ENCODE results near the gene NBPF11.
A peak's percentile ranks its signal among the peaks of the same experiment; 100 is the strongest.
"Not testable (repeated sequence)": the region's sequence is repeated elsewhere in the genome, so short reads cannot be mapped to it uniquely, and the experiment has no call there.

Gene NBPF11

DNA sequence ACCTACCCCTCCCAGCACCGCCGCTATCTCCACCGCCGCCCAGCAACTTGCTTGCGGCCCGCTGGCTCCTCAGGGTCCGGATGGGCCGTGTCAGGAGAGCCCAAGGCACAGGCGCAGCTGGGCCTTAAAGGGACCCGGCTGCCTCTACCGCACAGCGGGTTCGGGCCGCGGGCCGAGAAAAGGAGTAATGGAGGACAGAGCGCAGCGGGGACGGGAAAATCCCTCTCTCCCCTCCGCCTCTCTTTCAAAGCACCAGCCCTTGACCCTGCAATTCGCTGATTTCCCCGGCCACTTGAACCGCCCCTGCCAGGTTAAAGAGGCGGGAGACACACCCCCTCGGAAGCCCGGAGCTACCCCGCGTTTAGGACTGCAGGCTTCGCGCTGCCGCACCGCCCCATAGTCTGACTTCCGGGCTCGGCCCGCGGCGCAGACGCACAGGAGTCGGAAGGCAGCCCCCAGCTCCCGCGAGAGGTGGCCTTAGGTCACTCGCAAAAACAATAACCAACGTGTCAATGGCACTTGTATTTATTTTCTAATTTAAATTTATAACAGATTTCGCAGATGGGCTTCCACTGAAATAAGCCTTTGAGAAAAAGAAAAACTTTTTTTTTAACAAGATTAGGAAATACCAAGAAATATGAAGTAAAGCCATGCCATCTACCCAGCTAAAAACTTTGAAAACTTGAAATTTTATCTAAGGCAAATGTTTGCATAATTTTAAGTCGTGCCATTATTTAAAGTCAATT lies at the start of gene NBPF11:
Gene NBPF11 (minus strand): TSS at position 371 of the 746 bp plus-strand sequence. CDS start 25,278 bp downstream, outside the sequence.
- not testable (repeated sequence) for H4K20me1 ChIP-seq (ENCODE audit: low read depth, low read length); H3K27me3 ChIP-seq (ENCODE audit: low read length); H3K9me3 ChIP-seq (ENCODE audit: insufficient read depth, low read length); H3K36me3 ChIP-seq (ENCODE audit: low read length); H3K79me2 ChIP-seq (ENCODE audit: insufficient read depth, low read length); H3K9me2 ChIP-seq (replicated peaks; ENCODE audit: insufficient read depth, low read length); H3F3A ChIP-seq (ENCODE audit: insufficient read depth)
- Histone ChIP-seq H3K4me3 (ENCODE audit: insufficient read depth, low read length, poor library complexity, severe bottlenecking) (peak within 1 kb of the TSS; percentile 74), H3K27ac (ENCODE audit: low read depth, low read length) (peak within 1 kb of the TSS; percentile 60), H3K4me2 (ENCODE audit: low read depth, low read length, poor library complexity, severe bottlenecking) (peak within 1 kb of the TSS; percentile 70), H2AFZ (ENCODE audit: low read depth, low read length, severe bottlenecking) (peak within 1 kb of the TSS; percentile 48), H3K9ac (ENCODE audit: low read length) (peak within 1 kb of the TSS; percentile 71)

DNA sequence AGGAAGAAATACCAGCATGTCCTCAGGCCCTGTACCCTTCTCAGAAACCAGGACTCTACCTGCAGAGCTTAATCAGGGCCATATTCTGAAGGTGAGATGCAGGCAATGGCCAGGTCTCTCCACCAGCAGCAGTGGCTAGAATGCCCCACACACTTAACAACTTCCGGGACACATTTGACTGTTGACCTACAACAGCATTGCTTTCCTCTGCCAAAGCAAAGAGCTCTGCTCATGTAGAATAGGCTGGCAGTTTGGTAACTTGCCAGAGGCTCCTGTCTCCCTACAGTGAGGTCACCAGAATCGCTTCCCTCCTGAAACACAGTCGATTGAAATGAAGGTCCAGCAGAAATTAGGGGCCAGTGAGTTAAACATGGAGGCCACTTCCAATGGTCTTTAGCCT lies 45.3 kb upstream of the NBPF11 start:
- not testable (repeated sequence) for H4K20me1 ChIP-seq (ENCODE audit: low read depth, low read length); H3K9ac ChIP-seq (ENCODE audit: low read length); H3K27ac ChIP-seq (ENCODE audit: low read depth, low read length); H3K4me3 ChIP-seq (ENCODE audit: insufficient read depth, low read length, poor library complexity, severe bottlenecking); H3F3A ChIP-seq (ENCODE audit: insufficient read depth); H3K9me2 ChIP-seq (replicated peaks; ENCODE audit: insufficient read depth, low read length); H2AFZ ChIP-seq (ENCODE audit: low read depth, low read length, severe bottlenecking); H3K36me3 ChIP-seq (ENCODE audit: low read length); H3K27me3 ChIP-seq (ENCODE audit: low read length); H3K4me2 ChIP-seq (ENCODE audit: low read depth, low read length, poor library complexity, severe bottlenecking); H3K9me3 ChIP-seq (ENCODE audit: insufficient read depth, low read length); H3K79me2 ChIP-seq (ENCODE audit: insufficient read depth, low read length)

- H3K4me3 ChIP-seq (ENCODE audit: insufficient read depth, low read length, poor library complexity, severe bottlenecking); H3K9me3 ChIP-seq (ENCODE audit: insufficient read depth, low read length); H3K9me2 ChIP-seq (replicated peaks; ENCODE audit: insufficient read depth, low read length); H3F3A ChIP-seq (ENCODE audit: insufficient read depth); H3K79me2 ChIP-seq (ENCODE audit: insufficient read depth, low read length); H3K36me3 ChIP-seq (ENCODE audit: low read length); H3K27ac ChIP-seq (ENCODE audit: low read depth, low read length); H3K4me2 ChIP-seq (ENCODE audit: low read depth, low read length, poor library complexity, severe bottlenecking); H3K27me3 ChIP-seq (ENCODE audit: low read length); H2AFZ ChIP-seq (ENCODE audit: low read depth, low read length, severe bottlenecking); H4K20me1 ChIP-seq (ENCODE audit: low read depth, low read length); H3K9ac ChIP-seq (ENCODE audit: low read length): not testable (repeated sequence)
These were observed 44.9 kb upstream of the NBPF11 start for GRCh38 chr1:148196949-148197348.

DNA sequence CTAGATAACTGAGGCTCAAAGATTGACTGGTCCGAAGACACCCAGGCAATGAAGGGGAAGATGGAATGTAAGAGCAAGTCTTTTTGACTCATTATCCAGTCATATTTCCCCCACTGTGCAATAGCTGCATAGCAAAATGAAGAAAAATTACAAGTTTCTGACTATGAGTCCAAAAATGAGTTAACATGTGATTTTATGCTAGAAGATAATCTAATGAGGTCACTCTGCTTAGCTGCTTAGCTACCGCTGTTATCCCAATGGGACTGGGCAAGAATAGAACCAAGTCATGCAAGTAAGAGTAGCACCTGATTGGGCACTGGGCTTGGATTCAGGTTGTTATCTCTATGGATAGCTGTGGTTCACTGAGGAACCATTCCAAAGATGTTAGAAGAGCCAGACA lies 43.0 kb upstream of the NBPF11 start:
- H3K4me3 ChIP-seq (ENCODE audit: insufficient read depth, low read length, poor library complexity, severe bottlenecking); H4K20me1 ChIP-seq (ENCODE audit: low read depth, low read length); H3K9me3 ChIP-seq (ENCODE audit: insufficient read depth, low read length); H3K9me2 ChIP-seq (replicated peaks; ENCODE audit: insufficient read depth, low read length); H2AFZ ChIP-seq (ENCODE audit: low read depth, low read length, severe bottlenecking); H3F3A ChIP-seq (ENCODE audit: insufficient read depth); H3K4me2 ChIP-seq (ENCODE audit: low read depth, low read length, poor library complexity, severe bottlenecking); H3K79me2 ChIP-seq (ENCODE audit: insufficient read depth, low read length); H3K9ac ChIP-seq (ENCODE audit: low read length); H3K27ac ChIP-seq (ENCODE audit: low read depth, low read length); H3K36me3 ChIP-seq (ENCODE audit: low read length); H3K27me3 ChIP-seq (ENCODE audit: low read length): not testable (repeated sequence)

- not testable (repeated sequence) for H3K4me3 ChIP-seq (ENCODE audit: insufficient read depth, low read length, poor library complexity, severe bottlenecking); H3K27ac ChIP-seq (ENCODE audit: low read depth, low read length); H3K4me2 ChIP-seq (ENCODE audit: low read depth, low read length, poor library complexity, severe bottlenecking); H3F3A ChIP-seq (ENCODE audit: insufficient read depth); H3K9ac ChIP-seq (ENCODE audit: low read length); H2AFZ ChIP-seq (ENCODE audit: low read depth, low read length, severe bottlenecking); H4K20me1 ChIP-seq (ENCODE audit: low read depth, low read length); H3K36me3 ChIP-seq (ENCODE audit: low read length); H3K9me3 ChIP-seq (ENCODE audit: insufficient read depth, low read length); H3K27me3 ChIP-seq (ENCODE audit: low read length); H3K9me2 ChIP-seq (replicated peaks; ENCODE audit: insufficient read depth, low read length); H3K79me2 ChIP-seq (ENCODE audit: insufficient read depth, low read length)
These were observed 36.7 kb upstream of the NBPF11 start for GRCh38 chr1:148188768-148189167.

GRCh38 chr1:148178682-148179081 lies 26.6 kb upstream of the NBPF11 start:
- H3K27me3 ChIP-seq (ENCODE audit: low read length); H3K27ac ChIP-seq (ENCODE audit: low read depth, low read length); H3K4me3 ChIP-seq (ENCODE audit: insufficient read depth, low read length, poor library complexity, severe bottlenecking): not testable (repeated sequence)

DNA sequence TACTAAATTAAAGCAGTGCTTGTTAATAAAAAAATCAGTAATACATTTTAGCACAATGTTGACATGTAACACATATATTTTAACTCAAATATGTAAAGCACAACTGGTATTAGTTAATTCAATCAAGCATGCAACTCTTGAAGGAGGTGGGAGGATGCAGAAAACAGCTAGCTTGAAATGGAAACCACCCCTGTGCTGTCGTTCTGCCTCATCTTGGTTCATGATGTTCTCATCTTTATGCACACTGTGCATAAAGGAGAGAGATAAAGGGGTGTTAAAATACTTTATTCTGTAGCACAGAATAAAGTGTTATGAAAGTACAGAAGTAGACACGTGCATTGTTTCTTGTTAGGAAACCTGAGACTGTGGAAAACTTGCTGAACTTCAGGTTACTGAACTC lies 23.3 kb upstream of the NBPF11 start:
- not testable (repeated sequence) for H3K36me3 ChIP-seq (ENCODE audit: low read length); H3K79me2 ChIP-seq (ENCODE audit: insufficient read depth, low read length); H4K20me1 ChIP-seq (ENCODE audit: low read depth, low read length); H3K9ac ChIP-seq (ENCODE audit: low read length); H3K27me3 ChIP-seq (ENCODE audit: low read length); H3K4me2 ChIP-seq (ENCODE audit: low read depth, low read length, poor library complexity, severe bottlenecking); H3K9me2 ChIP-seq (replicated peaks; ENCODE audit: insufficient read depth, low read length); H3K27ac ChIP-seq (ENCODE audit: low read depth, low read length); H2AFZ ChIP-seq (ENCODE audit: low read depth, low read length, severe bottlenecking); H3K4me3 ChIP-seq (ENCODE audit: insufficient read depth, low read length, poor library complexity, severe bottlenecking); H3F3A ChIP-seq (ENCODE audit: insufficient read depth); H3K9me3 ChIP-seq (ENCODE audit: insufficient read depth, low read length)

More at GRCh38 chr1:148178682-148179081, 26.6 kb upstream of the NBPF11 start:
- not testable (repeated sequence) for H4K20me1 ChIP-seq (ENCODE audit: low read depth, low read length); H3K4me2 ChIP-seq (ENCODE audit: low read depth, low read length, poor library complexity, severe bottlenecking); H3F3A ChIP-seq (ENCODE audit: insufficient read depth); H3K79me2 ChIP-seq (ENCODE audit: insufficient read depth, low read length); H3K9ac ChIP-seq (ENCODE audit: low read length); H3K9me3 ChIP-seq (ENCODE audit: insufficient read depth, low read length); H3K36me3 ChIP-seq (ENCODE audit: low read length); H2AFZ ChIP-seq (ENCODE audit: low read depth, low read length, severe bottlenecking); H3K9me2 ChIP-seq (replicated peaks; ENCODE audit: insufficient read depth, low read length)

- not testable (repeated sequence) for H2AFZ ChIP-seq (ENCODE audit: low read depth, low read length, severe bottlenecking); H3F3A ChIP-seq (ENCODE audit: insufficient read depth); H3K36me3 ChIP-seq (ENCODE audit: low read length); H3K79me2 ChIP-seq (ENCODE audit: insufficient read depth, low read length); H4K20me1 ChIP-seq (ENCODE audit: low read depth, low read length); H3K4me2 ChIP-seq (ENCODE audit: low read depth, low read length, poor library complexity, severe bottlenecking); H3K9me2 ChIP-seq (replicated peaks; ENCODE audit: insufficient read depth, low read length); H3K27me3 ChIP-seq (ENCODE audit: low read length); H3K9ac ChIP-seq (ENCODE audit: low read length); H3K27ac ChIP-seq (ENCODE audit: low read depth, low read length); H3K9me3 ChIP-seq (ENCODE audit: insufficient read depth, low read length); H3K4me3 ChIP-seq (ENCODE audit: insufficient read depth, low read length, poor library complexity, severe bottlenecking)
These were observed 19.9 kb upstream of the NBPF11 start for GRCh38 chr1:148171995-148172394.

Data from SU-DHL-6 (cell line).